Stimulated activated CD8-positive, alpha-beta memory T cell treated with anti-CD3 and anti-CD28 coated beads, Interleukin-15, amount 100 ng/mL, for 1 hour (primary cell): Measurements from ENCODE around the gene ACTN4.
A peak's percentile ranks its signal among the peaks of the same experiment; 100 is the strongest.
"Not testable (repeated sequence)": the region's sequence is repeated elsewhere in the genome, so short reads cannot be mapped to it uniquely, and the experiment has no call there.

ENCODE experiments used
- DNase-seq: peaks from one replicate; pipeline ENCODE4 v3.0.0-alpha.2; 2020; ENCODE audit warnings: low read depth

The ACTN4 gene

GRCh38 chr19:38737921-38738737 is 90.7 kb downstream of the ACTN4 start:
- no peak for DNase-seq

- no peak for DNase-seq
Measured at GRCh38 chr19:38739440-38740256, 92.2 kb downstream of the ACTN4 start.

GRCh38 chr19:38740257-38740592 is 92.8 kb downstream of the ACTN4 start:
- DNase-seq = no peak

- DNase-seq = no peak
Measured at GRCh38 chr19:38740932-38741331, 93.5 kb downstream of the ACTN4 start.

- no peak for DNase-seq
Measured at GRCh38 chr19:38741670-38742069, 94.2 kb downstream of the ACTN4 start.

GRCh38 chr19:38742296-38742695 is 94.8 kb downstream of the ACTN4 start:
- no peak for DNase-seq

- DNase-seq = no peak
Measured at GRCh38 chr19:38742906-38743305, 95.5 kb downstream of the ACTN4 start.

GRCh38 chr19:38743394-38744297 is 96.2 kb downstream of the ACTN4 start:
- DNase-seq = no peak

GRCh38 chr19:38744298-38744681 is 96.8 kb downstream of the ACTN4 start, which contains the start of gene CAPN12:
Gene CAPN12 (minus strand): TSS chr19:38744474. CDS start chr19:38744165, 309 bp downstream.
- DNase-seq = no peak

- no peak for DNase-seq
Measured at GRCh38 chr19:38744874-38745273, 97.4 kb downstream of the ACTN4 start.

GRCh38 chr19:38745316-38745715 is 97.9 kb downstream of the ACTN4 start:
- DNase-seq = no peak

GRCh38 chr19:38753783-38754182 is 106.3 kb downstream of the ACTN4 start:
- DNase-seq = not testable (repeated sequence)

GRCh38 chr19:38754196-38754595 is 106.7 kb downstream of the ACTN4 start:
- not testable (repeated sequence) for DNase-seq

- no peak for DNase-seq
Measured at GRCh38 chr19:38759590-38760003, 112.1 kb downstream of the ACTN4 start.

GRCh38 chr19:38760805-38761517 is 113.5 kb downstream of the ACTN4 start:
- not testable (repeated sequence) for DNase-seq

GRCh38 chr19:38761884-38762389 is 114.5 kb downstream of the ACTN4 start:
- not testable (repeated sequence) for DNase-seq

GRCh38 chr19:38763795-38764220 is 116.4 kb downstream of the ACTN4 start:
- no peak for DNase-seq

GRCh38 chr19:38765214-38765613 is 117.8 kb downstream of the ACTN4 start:
- DNase-seq = no peak

GRCh38 chr19:38766276-38767047 is 119.0 kb downstream of the ACTN4 start:
- DNase-seq = no peak

GRCh38 chr19:38769635-38770211 is 122.3 kb downstream of the ACTN4 start:
- peak; percentile 88 for DNase-seq
